ENCODE results near the gene KDM6B. TPM values are rescaled to one million over a fixed set of nuclear protein-coding genes. Genes with fewer than 3 reads are reported as not detected.

Gene KDM6B
- polyA plus RNA-seq, 1 experiment: 0.91 TPM

DNA sequence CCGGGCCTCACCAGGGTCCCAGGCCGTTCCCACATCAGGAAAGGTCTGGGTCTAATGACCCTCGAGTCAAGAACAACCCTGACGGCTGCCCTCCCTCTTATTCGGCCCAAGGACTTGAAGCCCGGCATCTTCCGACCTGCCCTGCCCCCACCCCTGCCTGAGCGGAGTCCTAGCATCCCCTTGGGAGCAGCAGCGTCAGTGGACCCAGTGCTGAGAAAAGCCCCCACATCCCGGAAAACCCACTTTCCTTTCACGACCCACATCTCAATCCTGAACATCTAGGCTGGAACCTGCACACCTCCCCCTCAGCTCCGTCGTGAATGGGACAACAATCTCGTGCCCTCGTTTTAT lies 21.6 kb downstream of the KDM6B start:
- H3K4me3 ChIP-seq (ENCODE audit: low read depth, low read length): no peak overlapping the region; the same call in 1 of the 2 replicates
- POLR2A ChIA-PET: interaction anchor here (0.6 kb wide), 2 partner anchors 11 to 13 kb away, joined by 3 to 7 read pairs; no protein-coding TSS in a partner anchor
- TF ChIP-seq, protein P1, sequence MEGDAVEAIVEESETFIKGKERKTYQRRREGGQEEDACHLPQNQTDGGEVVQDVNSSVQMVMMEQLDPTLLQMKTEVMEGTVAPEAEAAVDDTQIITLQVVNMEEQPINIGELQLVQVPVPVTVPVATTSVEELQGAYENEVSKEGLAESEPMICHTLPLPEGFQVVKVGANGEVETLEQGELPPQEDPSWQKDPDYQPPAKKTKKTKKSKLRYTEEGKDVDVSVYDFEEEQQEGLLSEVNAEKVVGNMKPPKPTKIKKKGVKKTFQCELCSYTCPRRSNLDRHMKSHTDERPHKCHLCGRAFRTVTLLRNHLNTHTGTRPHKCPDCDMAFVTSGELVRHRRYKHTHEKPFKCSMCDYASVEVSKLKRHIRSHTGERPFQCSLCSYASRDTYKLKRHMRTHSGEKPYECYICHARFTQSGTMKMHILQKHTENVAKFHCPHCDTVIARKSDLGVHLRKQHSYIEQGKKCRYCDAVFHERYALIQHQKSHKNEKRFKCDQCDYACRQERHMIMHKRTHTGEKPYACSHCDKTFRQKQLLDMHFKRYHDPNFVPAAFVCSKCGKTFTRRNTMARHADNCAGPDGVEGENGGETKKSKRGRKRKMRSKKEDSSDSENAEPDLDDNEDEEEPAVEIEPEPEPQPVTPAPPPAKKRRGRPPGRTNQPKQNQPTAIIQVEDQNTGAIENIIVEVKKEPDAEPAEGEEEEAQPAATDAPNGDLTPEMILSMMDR (IDR thresholded peaks at IDR 0.05; ENCODE audit: insufficient read depth, low read depth, low read length): no peak
- CTCF ChIA-PET: interaction anchor here (0.7 to 3.0 kb wide), 5 partner anchors 18 to 201 kb away, joined by 3 to 23 read pairs (median 12); no protein-coding TSS in a partner anchor
- no peak for DNase-seq (ENCODE audit: low read depth)
- H3K36me3 ChIP-seq (ENCODE audit: control insufficient read depth, insufficient read depth, low read length): peaks cover 25% of the 10 kb centered on the region
- no peaks in the 10 kb centered on the region for H3K27me3 ChIP-seq (ENCODE audit: control insufficient read depth, insufficient read depth, low read length)

DNA sequence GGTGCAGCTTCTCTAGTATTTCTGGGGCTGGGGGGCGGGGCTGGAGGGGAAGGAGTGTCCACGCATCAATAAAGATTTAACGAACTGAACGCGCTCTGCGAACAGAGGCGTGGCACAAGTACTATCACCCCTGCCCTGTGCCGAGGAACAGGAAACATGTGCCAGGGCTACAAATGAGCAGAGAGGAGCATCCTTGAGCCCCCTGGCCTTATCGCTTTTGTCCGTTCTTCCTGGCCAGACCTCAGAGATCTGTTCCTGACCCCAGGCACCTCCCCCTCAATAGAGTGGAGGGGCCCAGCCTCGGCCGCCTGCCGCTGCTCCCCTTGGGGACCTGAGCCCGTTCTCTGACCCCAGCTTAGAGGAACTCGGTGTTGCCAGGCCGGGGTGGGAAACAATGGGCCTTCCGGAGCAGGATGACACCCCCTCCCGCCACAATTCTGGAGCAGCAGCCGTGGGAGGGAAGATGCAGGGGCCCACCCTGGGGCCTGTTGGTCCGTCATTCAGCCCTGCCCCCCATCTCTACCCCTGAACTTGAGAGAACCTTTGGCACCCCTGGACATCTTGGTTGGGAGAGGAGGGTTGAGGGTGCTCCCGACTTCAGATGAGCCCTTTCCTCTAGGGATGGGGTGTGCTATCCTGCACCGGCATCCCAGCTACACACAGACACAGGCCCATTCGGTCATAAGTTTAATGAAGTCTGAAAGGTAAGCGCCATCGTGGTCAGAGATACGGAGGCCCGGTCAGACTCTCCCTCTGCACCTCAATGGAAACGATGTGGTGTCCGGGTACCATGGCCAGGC lies 22.2 kb downstream of the KDM6B start:
- Histone ChIP-seq H3K36me3 (ENCODE audit: control insufficient read depth, insufficient read depth, low read length) (peaks cover 21% of the 10 kb centered on the region), H3K27me3 (ENCODE audit: control insufficient read depth, insufficient read depth, low read length) (no peaks in the 10 kb centered on the region), H3K4me3 (ENCODE audit: low read depth, low read length) (peak overlapping the region; percentile 58)
- CTCF ChIA-PET: interaction anchor here (0.7 to 3.0 kb wide), 11 partner anchors 14 to 201 kb away, joined by 3 to 23 read pairs (median 8); partner anchors contain the start of gene RNF227
- POLR2A ChIA-PET: interaction anchor here (0.6 to 1.4 kb wide), 4 partner anchors 11 to 19 kb away, joined by 3 to 7 read pairs (median 3); no protein-coding TSS in a partner anchor
- TF ChIP-seq, protein P1 (IDR thresholded peaks at IDR 0.05; ENCODE audit: insufficient read depth, low read depth, low read length): no peak
- no peak for DNase-seq (ENCODE audit: low read depth)

DNA sequence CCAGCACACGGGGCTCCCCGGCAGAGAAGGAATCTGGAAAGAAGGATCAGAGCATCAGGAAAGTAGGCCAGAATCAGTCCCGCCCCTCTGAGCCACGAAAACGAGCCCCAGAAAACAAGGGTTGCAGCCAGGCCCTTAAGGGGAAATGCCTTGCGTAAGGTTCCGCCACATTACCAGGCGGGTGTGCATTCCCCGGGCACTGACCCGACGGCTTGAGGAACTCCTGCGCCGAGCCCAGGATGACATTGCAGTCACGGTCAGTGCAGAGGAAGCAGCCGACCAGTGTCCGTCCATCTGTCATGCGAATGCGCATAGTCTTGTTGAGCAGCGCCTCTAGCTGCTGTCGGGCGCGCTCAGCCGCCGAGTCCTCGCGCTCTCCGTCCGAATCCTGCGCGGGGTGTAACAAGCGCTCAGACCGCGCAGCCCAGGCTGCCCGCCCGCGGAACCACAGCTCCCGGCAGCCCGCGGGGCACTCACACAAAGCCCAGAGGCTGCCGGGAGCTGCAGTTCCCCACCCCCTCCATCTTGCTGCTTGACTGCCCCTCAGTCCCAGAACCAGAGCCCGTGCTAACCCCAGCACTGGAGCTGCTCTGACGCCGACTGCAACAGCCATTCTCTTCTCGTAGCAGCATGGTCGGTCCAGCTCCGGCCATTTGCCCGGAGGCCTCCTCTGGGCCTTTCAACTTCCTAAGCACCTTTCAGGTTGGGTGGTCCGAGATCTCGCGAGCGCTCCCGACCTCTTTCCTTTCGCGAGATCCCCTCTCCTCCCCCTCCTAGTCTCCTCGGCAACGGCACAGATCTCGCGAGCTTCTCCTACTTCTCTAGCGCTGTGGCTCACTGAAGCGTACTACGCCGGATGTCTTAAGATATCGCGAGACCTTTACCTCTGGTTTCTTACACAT lies 23.0 kb downstream of the KDM6B start, which contains the start of gene NAA38:
Gene NAA38, minus strand, starts transcription at position 749 of the 902 bp plus-strand sequence. Its CDS starts 96 bp downstream, at position 653.
- ChIA-PET CTCF (interaction anchor here (0.6 to 3.0 kb wide), 11 partner anchors 13 to 184 kb away, joined by 3 to 23 read pairs (median 8); partner anchors contain the start of gene RNF227), POLR2A (interaction anchor here (0.6 to 1.4 kb wide), 4 partner anchors 14 to 59 kb away, joined by 3 read pairs; partner anchors contain the start of gene RNF227)
- TF ChIP-seq, protein P1 (IDR thresholded peaks at IDR 0.05; ENCODE audit: insufficient read depth, low read depth, low read length): peak; percentile 59
- peak within 1 kb of the TSS; percentile 58 for H3K4me3 ChIP-seq (ENCODE audit: low read depth, low read length)
- peak; percentile 97 for DNase-seq (ENCODE audit: low read depth)
- H3K36me3 ChIP-seq (ENCODE audit: control insufficient read depth, insufficient read depth, low read length): peaks cover 13% of the 10 kb centered on the region
- H3K27me3 ChIP-seq (ENCODE audit: control insufficient read depth, insufficient read depth, low read length): no peaks in the 10 kb centered on the region

DNA sequence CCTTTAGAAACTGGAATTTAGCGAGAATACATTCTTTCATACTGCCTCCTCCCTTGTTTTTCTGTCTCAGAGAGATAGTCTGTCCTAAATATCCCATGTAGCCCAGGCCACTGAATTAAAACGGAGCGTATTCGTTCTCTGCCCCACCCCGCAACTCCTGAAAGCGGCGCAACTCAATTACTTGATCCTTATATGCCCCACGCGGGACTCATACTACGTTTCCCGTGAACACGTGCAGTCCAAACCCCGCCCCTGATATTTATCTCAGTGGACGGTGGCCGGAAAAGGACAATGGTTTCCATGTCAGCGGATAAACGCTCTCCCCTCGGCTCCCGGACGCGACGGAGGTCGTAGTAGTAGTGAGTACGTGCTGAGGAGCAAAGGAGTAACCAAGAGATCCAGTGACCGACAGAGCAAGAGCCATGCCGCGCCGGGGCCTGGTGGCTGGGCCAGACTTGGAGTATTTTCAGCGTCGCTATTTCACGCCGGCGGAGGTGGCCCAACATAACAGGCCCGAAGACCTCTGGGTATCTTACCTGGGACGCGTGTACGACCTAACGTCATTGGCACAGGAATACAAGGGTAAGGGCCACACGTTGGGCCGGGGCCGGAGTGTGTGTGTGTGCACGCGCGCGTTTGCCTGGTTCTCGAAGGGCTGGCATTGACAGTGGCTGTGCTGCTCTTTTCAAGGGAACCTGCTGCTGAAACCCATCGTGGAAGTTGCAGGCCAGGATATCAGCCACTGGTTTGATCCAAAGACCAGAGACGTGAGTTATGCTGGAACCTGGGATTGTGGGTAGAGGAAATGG lies 23.9 kb downstream of the KDM6B start, which contains the start of gene CYB5D1:
Gene CYB5D1, plus strand, starts transcription at position 291 of the 809 bp plus-strand sequence. Its CDS starts 132 bp downstream, at position 423.
- no peaks in the 10 kb centered on the region for H3K27me3 ChIP-seq (ENCODE audit: control insufficient read depth, insufficient read depth, low read length)
- ChIA-PET CTCF (interaction anchor here (0.7 to 3.0 kb wide), 12 partner anchors 12 to 183 kb away, joined by 3 to 23 read pairs (median 8); partner anchors contain the start of gene RNF227), POLR2A (interaction anchor here (0.9 to 1.4 kb wide), 3 partner anchors 15 to 58 kb away, joined by 3 read pairs; partner anchors contain the start of gene RNF227)
- TF ChIP-seq, protein P1 (IDR thresholded peaks at IDR 0.05; ENCODE audit: insufficient read depth, low read depth, low read length): no peak
- peak within 1 kb of the TSS; percentile 58 for H3K4me3 ChIP-seq (ENCODE audit: low read depth, low read length)
- peaks cover 7% of the 10 kb centered on the region for H3K36me3 ChIP-seq (ENCODE audit: control insufficient read depth, insufficient read depth, low read length)
- no peak for DNase-seq (ENCODE audit: low read depth)

Data from BJ (cell line).